Measurements from ENCODE around the gene GRHL3. TPM values are rescaled to one million over a fixed set of nuclear protein-coding genes. Genes with fewer than 3 reads are reported as not detected.

Gene GRHL3
- total and polyA plus RNA-seq, 2 donors (not counting 3 experiments of a cell fraction or from before 2014, with no cell fraction given), result not detected

DNA sequence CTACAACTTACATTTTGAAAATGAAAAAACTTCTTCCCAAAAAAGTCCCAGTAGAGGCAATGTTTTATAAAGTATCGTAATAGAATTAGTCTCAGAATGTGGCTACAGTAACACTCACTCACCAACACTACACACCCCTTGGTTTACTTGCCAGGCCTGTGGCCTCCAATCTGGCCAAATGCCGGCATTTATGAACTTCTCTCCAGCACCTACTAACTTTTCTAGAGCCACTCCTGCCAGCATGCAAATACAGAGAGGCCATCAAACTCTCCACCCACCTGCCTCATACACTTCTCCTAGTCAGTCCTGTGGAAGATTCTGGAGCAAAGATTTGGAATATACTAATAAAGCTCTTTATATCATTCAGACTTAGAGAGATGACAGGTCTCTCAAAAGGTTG, 62.1 kb downstream of the GRHL3 start:
- H3K4me2 ChIP-seq (ENCODE audit: insufficient read depth, low read length), result no peak overlapping the region
- DNase-seq (ENCODE audit: low read depth, low spot score) (no peak), FAIRE-seq (no peak)
- H4K20me1 ChIP-seq (replicated peaks; ENCODE audit: control insufficient read depth, extremely low read depth, insufficient read depth, low read length), result no peaks in the 10 kb centered on the region
- no peak overlapping the region for H3K27ac ChIP-seq (ENCODE audit: insufficient read depth, low read depth, low read length)
- H3K79me2 ChIP-seq (ENCODE audit: control insufficient read depth, insufficient read depth, low read length), result no peaks in the 10 kb centered on the region
- H3K36me3 ChIP-seq (ENCODE audit: control insufficient read depth in 2 of 2, extremely low read depth in 1 of 2, insufficient read depth in 2 of 2, low read length in 2 of 2), result no peaks in the 10 kb centered on the region
- dilution Hi-C loops (cut with MboI; ENCODE audit: extremely low pct_ligation_motif_present, low sequenced_read_pairs), result no loop called here
- peaks cover 12% of the 10 kb centered on the region for H3K4me1 ChIP-seq (ENCODE audit: control insufficient read depth, extremely low read depth, insufficient read depth, low read length)
- POLR2A ChIA-PET, result no interaction called here
- H3K9ac ChIP-seq (replicated peaks; ENCODE audit: extremely low read depth, insufficient read depth, low read length), result no peak overlapping the region
- H3K4me3 ChIP-seq (replicated peaks in 1 of 3; ENCODE audit: insufficient read depth in 1 of 3, low read depth in 1 of 3, low read length in 3 of 3), result no peak overlapping the region
- no peaks in the 10 kb centered on the region for H3K27me3 ChIP-seq (ENCODE audit: control insufficient read depth in 2 of 2, insufficient read depth in 2 of 2, low read length in 2 of 2)
- H3K9me3 ChIP-seq (replicated peaks; ENCODE audit: control insufficient read depth, insufficient read depth, low read length), result no peaks in the 10 kb centered on the region
- intact Hi-C loops (cut with micrococcal nuclease), result no loop called here
- CTCF ChIA-PET, result interaction anchor here (3.6 kb wide), 1 partner anchor 11 kb away, joined by 26 read pairs; no protein-coding TSS in a partner anchor
- no TSS peak for BruUV-seq (replicated peaks)
- H2AFZ ChIP-seq (ENCODE audit: low read depth, low read length), result no peak overlapping the region
- H3K9me1 ChIP-seq (replicated peaks; ENCODE audit: control insufficient read depth, extremely low read depth, insufficient read depth, low read length), result no peaks in the 10 kb centered on the region
- no peak for TF ChIP-seq FOS (IDR thresholded peaks at IDR 0.05; ENCODE audit: borderline replicate concordance, insufficient read depth, low read length)
- TF ChIP-seq JUN (IDR thresholded peaks at IDR 0.05; ENCODE audit: borderline replicate concordance, insufficient read depth, insufficient read length, low read depth), result no peak
- TF ChIP-seq POLR2A (IDR thresholded peaks at IDR 0.05; ENCODE audit: low read depth, low read length), result no peak

- TF ChIP-seq MYC (IDR thresholded peaks at IDR 0.05; ENCODE audit: low read depth, low read length) (no peak), JUN (IDR thresholded peaks at IDR 0.05; ENCODE audit: borderline replicate concordance, insufficient read depth, insufficient read length, low read depth) (no peak), POLR2AphosphoS5 (IDR thresholded peaks at IDR 0.05; ENCODE audit: insufficient read depth, low read depth, low read length) (no peak), POLR2A (IDR thresholded peaks at IDR 0.05; ENCODE audit: low read depth, low read length) (no peak), GATA2 (IDR thresholded peaks at IDR 0.05; ENCODE audit: insufficient read depth, insufficient read length, low read depth, low read length) (no peak), FOS (IDR thresholded peaks at IDR 0.05; ENCODE audit: borderline replicate concordance, insufficient read depth, low read length) (no peak), EZH2 (IDR thresholded peaks at IDR 0.05; ENCODE audit: borderline replicate concordance, low read depth, low read length, severe bottlenecking) (no peak)
- TF ChIP-seq, protein P1, sequence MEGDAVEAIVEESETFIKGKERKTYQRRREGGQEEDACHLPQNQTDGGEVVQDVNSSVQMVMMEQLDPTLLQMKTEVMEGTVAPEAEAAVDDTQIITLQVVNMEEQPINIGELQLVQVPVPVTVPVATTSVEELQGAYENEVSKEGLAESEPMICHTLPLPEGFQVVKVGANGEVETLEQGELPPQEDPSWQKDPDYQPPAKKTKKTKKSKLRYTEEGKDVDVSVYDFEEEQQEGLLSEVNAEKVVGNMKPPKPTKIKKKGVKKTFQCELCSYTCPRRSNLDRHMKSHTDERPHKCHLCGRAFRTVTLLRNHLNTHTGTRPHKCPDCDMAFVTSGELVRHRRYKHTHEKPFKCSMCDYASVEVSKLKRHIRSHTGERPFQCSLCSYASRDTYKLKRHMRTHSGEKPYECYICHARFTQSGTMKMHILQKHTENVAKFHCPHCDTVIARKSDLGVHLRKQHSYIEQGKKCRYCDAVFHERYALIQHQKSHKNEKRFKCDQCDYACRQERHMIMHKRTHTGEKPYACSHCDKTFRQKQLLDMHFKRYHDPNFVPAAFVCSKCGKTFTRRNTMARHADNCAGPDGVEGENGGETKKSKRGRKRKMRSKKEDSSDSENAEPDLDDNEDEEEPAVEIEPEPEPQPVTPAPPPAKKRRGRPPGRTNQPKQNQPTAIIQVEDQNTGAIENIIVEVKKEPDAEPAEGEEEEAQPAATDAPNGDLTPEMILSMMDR (IDR thresholded peaks at IDR 0.05; ENCODE audit: extremely low read depth in 1 of 2, insufficient read depth in 1 of 2, low read depth in 1 of 2, low read length in 2 of 2), result no peak
- TF ChIP-seq, protein P2, sequence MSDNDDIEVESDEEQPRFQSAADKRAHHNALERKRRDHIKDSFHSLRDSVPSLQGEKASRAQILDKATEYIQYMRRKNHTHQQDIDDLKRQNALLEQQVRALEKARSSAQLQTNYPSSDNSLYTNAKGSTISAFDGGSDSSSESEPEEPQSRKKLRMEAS (IDR thresholded peaks at IDR 0.05; ENCODE audit: insufficient read depth, insufficient read length), result no peak
- DNase-seq (ENCODE audit: low read depth, low spot score) (no peak), FAIRE-seq (no peak)
- no peak overlapping the region for H3K4me2 ChIP-seq (ENCODE audit: insufficient read depth, low read length)
- H3K27ac ChIP-seq (ENCODE audit: insufficient read depth, low read depth, low read length), result no peak overlapping the region
- H3K9ac ChIP-seq (replicated peaks; ENCODE audit: extremely low read depth, insufficient read depth, low read length), result no peak overlapping the region
- H3K79me2 ChIP-seq (ENCODE audit: control insufficient read depth, insufficient read depth, low read length), result no peaks in the 10 kb centered on the region
- dilution Hi-C loops (cut with MboI; ENCODE audit: extremely low pct_ligation_motif_present, low sequenced_read_pairs) (no loop called here), intact Hi-C loops (cut with micrococcal nuclease) (no loop called here)
- no peaks in the 10 kb centered on the region for H3K9me1 ChIP-seq (replicated peaks; ENCODE audit: control insufficient read depth, extremely low read depth, insufficient read depth, low read length)
- H3K27me3 ChIP-seq (ENCODE audit: control insufficient read depth in 2 of 2, insufficient read depth in 2 of 2, low read length in 2 of 2), result no peaks in the 10 kb centered on the region
- H3K4me3 ChIP-seq (replicated peaks in 1 of 3; ENCODE audit: insufficient read depth in 1 of 3, low read depth in 1 of 3, low read length in 3 of 3), result no peak overlapping the region
- H3K4me1 ChIP-seq (ENCODE audit: control insufficient read depth, extremely low read depth, insufficient read depth, low read length), result peaks cover 12% of the 10 kb centered on the region
- H2AFZ ChIP-seq (ENCODE audit: low read depth, low read length), result no peak overlapping the region
- ChIA-PET POLR2A (no interaction called here), CTCF (interaction anchor here (3.6 to 8.2 kb wide), 2 partner anchors 10 to 183 kb away, joined by 26 to 132 read pairs; no protein-coding TSS in a partner anchor)
- no TSS peak for BruUV-seq (replicated peaks)
- no peaks in the 10 kb centered on the region for H4K20me1 ChIP-seq (replicated peaks; ENCODE audit: control insufficient read depth, extremely low read depth, insufficient read depth, low read length)
- H3K9me3 ChIP-seq (replicated peaks; ENCODE audit: control insufficient read depth, insufficient read depth, low read length), result no peaks in the 10 kb centered on the region
- H3K36me3 ChIP-seq (ENCODE audit: control insufficient read depth in 2 of 2, extremely low read depth in 1 of 2, insufficient read depth in 2 of 2, low read length in 2 of 2), result no peaks in the 10 kb centered on the region
Observed at GRCh38 chr1:24382165-24382577, 63.0 kb downstream of the GRHL3 start.
